GM12878 (cell line): ENCODE results near the gene HECTD2. TPM values are rescaled to one million over a fixed set of nuclear protein-coding genes. Genes with fewer than 3 reads are reported as not detected.

Source experiments
- ATAC-seq: fragments of 200-7000 bp; cut with Tn5 transposase; 3 replicates; pipeline ENCODE4 v1.9.1; 2020; ENCODE audit warnings: mild to moderate bottlenecking, moderate library complexity
- BruUV-seq: library from RNA; stranded (reverse); fragments of 400-500 nt; replicated peaks from 2 replicates; lab custom pipeline; 2021; lab: Mats Ljungman, UMichigan
- CTCF ChIA-PET: fragments of 300-600 bp; sonication (Branson Sonifier 250); formaldehyde crosslinking; extraction: SDS; loops from one replicate; lab custom pipeline; 2021; ENCODE audit warnings: inconsistent platforms; lab: Yijun Ruan, JAX
- POLR2A ChIA-PET: fragments of 350-600 bp; formaldehyde crosslinking; extraction: SDS; loops from one replicate; lab custom pipeline; 2021; ENCODE audit warnings: inconsistent platforms; lab: Charles Lee
- RAD21 ChIA-PET: fragments of 300-600 bp; sonication (Branson Sonifier 250); formaldehyde crosslinking; loops from one replicate; lab custom pipeline; 2023; ENCODE audit warnings: antibody characterized with exemption; ENCODE audit not compliant: unreplicated experiment; lab: Charles Lee
- SMC1A ChIA-PET: fragments of 300-600 bp; sonication (Branson Sonifier 250); formaldehyde crosslinking; loops from one replicate; lab custom pipeline; 2023; ENCODE audit not compliant: unreplicated experiment, uncharacterized antibody; lab: Charles Lee
- DNase-seq: peaks from one replicate; pipeline ENCODE4 v3.0.0-alpha.2; 2011; ENCODE audit warnings: low read depth, low spot score
- FAIRE-seq: peaks from 3 replicates; lab custom pipeline; 2011; peaks lifted over from hg19 to GRCh38; lab: Jason Lieb, UNC
- H2AFZ ChIP-seq: 2 replicates; pipeline ENCODE4 v1.6.0; 2011; ENCODE audit warnings: low read depth, low read length, control low read depth; ENCODE audit not compliant: control insufficient read depth
- H3K27ac ChIP-seq: 2 replicates; pipeline ENCODE4 v1.5.1; 2011; ENCODE audit warnings: control low read depth; ENCODE audit not compliant: control insufficient read depth, insufficient read depth
- H3K27me3 ChIP-seq, 2 experiments: replicated peaks in 1 of 2; 2 replicates each; pipeline versions ENCODE4 v1.6.0 to v1.6.1; 2011; ENCODE audit warnings: low read length in 1 of 2; ENCODE audit not compliant: control insufficient read depth in 2 of 2, insufficient read depth in 2 of 2
- H3K36me3 ChIP-seq, 2 experiments: 2 replicates each; pipeline ENCODE4 v1.5.1; 2011; ENCODE audit warnings: low read length in 1 of 2; ENCODE audit not compliant: control insufficient read depth in 2 of 2, insufficient read depth in 2 of 2
- H3K4me1 ChIP-seq: 2 replicates; pipeline ENCODE4 v1.6.1; 2011; ENCODE audit warnings: mild to moderate bottlenecking, low read length, moderate library complexity, mixed read lengths; ENCODE audit not compliant: control insufficient read depth, insufficient read depth
- H3K4me2 ChIP-seq: 2 replicates; pipeline ENCODE4 v1.6.0; 2011; ENCODE audit warnings: control low read depth; ENCODE audit not compliant: control insufficient read depth, insufficient read depth
- H3K4me3 ChIP-seq: fragments of 200-600 bp; sonication (generic); 2 replicates; pipeline ENCODE4 v1.5.1; 2016
- H3K79me2 ChIP-seq: 2 replicates; pipeline ENCODE4 v1.6.0; 2011; ENCODE audit warnings: low read length; ENCODE audit not compliant: control insufficient read depth, insufficient read depth
- H3K9ac ChIP-seq: 2 replicates; pipeline ENCODE4 v1.8.0; 2011; ENCODE audit warnings: low read length, control low read depth, mixed read lengths; ENCODE audit not compliant: control insufficient read depth, insufficient read depth
- H3K9me3 ChIP-seq: replicated peaks from 3 replicates; pipeline ENCODE4 v1.5.1; 2011; ENCODE audit warnings: mild to moderate bottlenecking, low read length; ENCODE audit not compliant: control insufficient read depth, insufficient read depth
- H4K20me1 ChIP-seq: 2 replicates; pipeline ENCODE4 v1.6.0; 2011; ENCODE audit not compliant: control insufficient read depth, insufficient read depth
- CBX5 ChIP-seq: sonication (generic); IDR thresholded peaks from 2 replicates; pipeline ENCODE4 v1.6.1; 2016; ENCODE audit warnings: low read depth, moderate library complexity, mild to moderate bottlenecking, inconsistent platforms
- CEBPB ChIP-seq, 2 experiments: fragments of 150-350 bp in 1 of 2; IDR thresholded peaks; 2 replicates each; pipeline ENCODE4 v1.6.1; 2012 to 2014; ENCODE audit warnings: low read depth in 2 of 2, low read length in 2 of 2, borderline replicate concordance in 1 of 2, inconsistent platforms in 1 of 2
- CTCF ChIP-seq, 3 experiments: IDR thresholded peaks in 2 of 3; conservative IDR thresholded peaks in 1 of 3; 2 replicates each; pipeline ENCODE4 v1.5.1; 2011; ENCODE audit warnings: low read depth in 3 of 3, low read length in 3 of 3, mild to moderate bottlenecking in 3 of 3, control low read depth in 2 of 3, moderate library complexity in 2 of 3, inconsistent platforms in 1 of 3, mixed read lengths in 1 of 3; ENCODE audit not compliant: control insufficient read depth in 2 of 3, insufficient read depth in 1 of 3; ENCODE audit errors: extremely low read depth in 1 of 3
- DPF2 ChIP-seq: fragments of 450-650 bp; IDR thresholded peaks from 2 replicates; pipeline ENCODE4 v1.6.1; 2017; ENCODE audit warnings: mild to moderate bottlenecking
- EZH2 ChIP-seq: IDR thresholded peaks from 2 replicates; pipeline ENCODE4 v1.6.1; 2012; ENCODE audit warnings: low read depth, mild to moderate bottlenecking, control low read depth, inconsistent platforms, low read length, borderline replicate concordance; ENCODE audit not compliant: control insufficient read depth
- MTA2 ChIP-seq: fragments of 450-650 bp; IDR thresholded peaks from 2 replicates; pipeline ENCODE4 v1.6.1; 2016; ENCODE audit warnings: low read depth, mild to moderate bottlenecking, moderate library complexity
- MTA3 ChIP-seq: IDR thresholded peaks from 2 replicates; pipeline ENCODE4 v1.6.1; 2012; ENCODE audit warnings: low read length, inconsistent platforms, borderline replicate concordance
- NBN ChIP-seq: fragments of 450-650 bp; IDR thresholded peaks from 2 replicates; pipeline ENCODE4 v1.6.1; 2016
- PML ChIP-seq: IDR thresholded peaks from 2 replicates; pipeline ENCODE4 v1.6.1; 2012; ENCODE audit warnings: low read length, inconsistent platforms
- POLR2AphosphoS2 ChIP-seq: IDR thresholded peaks from 2 replicates; pipeline ENCODE4 v1.6.1; 2011; ENCODE audit warnings: low read depth, mild to moderate bottlenecking, low read length, improper control_type of control experiment, moderate library complexity
- RUNX3 ChIP-seq: IDR thresholded peaks from 2 replicates; pipeline ENCODE4 v1.6.1; 2012; ENCODE audit warnings: low read length, inconsistent platforms
- ZBED1 ChIP-seq: IDR thresholded peaks from 2 replicates; pipeline ENCODE4 v1.6.1; 2016; ENCODE audit warnings: borderline replicate concordance
- ZBTB40 ChIP-seq: fragments of 450-650 bp; IDR thresholded peaks from 2 replicates; pipeline ENCODE4 v1.6.1; 2016; ENCODE audit warnings: mild to moderate bottlenecking, moderate library complexity, borderline replicate concordance
- WGBS: methylation state at CpG from one replicate; pipeline ENCODE4 v1.1.6; 2016; ENCODE audit warnings: low lambda C conversion rate; ENCODE audit not compliant: insufficient replicate concordance, insufficient coverage; ENCODE audit errors: missing lambda C conversion rate; 5-methylcytosine and 5-hydroxymethylcytosine counted together
- in situ Hi-C: fragments of 300-500 bp; cut with MboI; formaldehyde crosslinking; loops from 9 replicates; pipeline ENCODE4 v1.14.3; 2018; ENCODE audit warnings: mixed read lengths
- intact Hi-C: fragments of 100-400 bp; cut with micrococcal nuclease; formaldehyde crosslinking; loops from one replicate; pipeline ENCODE4 v1.14.2; 2022; ENCODE audit not compliant: unreplicated experiment
- polyA plus RNA-seq, 11 experiments: library from polyadenylated mRNA; depleted of rRNA in 4 of 11; unstranded in 6 of 11; stranded (reverse) in 5 of 11; fragments of >200 nt; fragmentation: Nextera tagmentation in 4 of 11; fragmentation: Illumina TruSeq in 1 of 11; extraction: Ambion mirVana in 4 of 11; extraction: Trizol in 1 of 11; gene quantifications; 1 replicate in 1 of 11; 2 replicates in 10 of 11; pipeline versions ENCODE4 v1.2.1 to v1.2.3, GENCODE V29; 2011 to 2016; ENCODE audit warnings: inconsistent platforms in 2 of 11, missing spikeins in 2 of 11, low read depth in 1 of 11
- total RNA-seq, 4 experiments: library from RNA; depleted of rRNA in 3 of 4; stranded (reverse); fragments of >200 nt in 3 of 4; fragmentation: Illumina TruSeq in 1 of 4; extraction: Trizol in 1 of 4; gene quantifications; 2 replicates each; pipeline versions ENCODE4 v1.2.1 to v1.2.3, GENCODE V29; 2013 to 2021
- TF ChIP-seq, protein P1 (sequence below): fragments of 450-650 bp; formaldehyde crosslinking; IDR thresholded peaks from 2 replicates; pipeline ENCODE4 v1.4.0; 2022; ENCODE audit warnings: mild to moderate bottlenecking, moderate library complexity

The HECTD2 gene
- total and polyA plus RNA-seq, 10 of the 15 experiments (the other 5 are each of a cell fraction or from before 2014, with no cell fraction given): 0.87 to 3.0 (median 1.7) TPM

DNA sequence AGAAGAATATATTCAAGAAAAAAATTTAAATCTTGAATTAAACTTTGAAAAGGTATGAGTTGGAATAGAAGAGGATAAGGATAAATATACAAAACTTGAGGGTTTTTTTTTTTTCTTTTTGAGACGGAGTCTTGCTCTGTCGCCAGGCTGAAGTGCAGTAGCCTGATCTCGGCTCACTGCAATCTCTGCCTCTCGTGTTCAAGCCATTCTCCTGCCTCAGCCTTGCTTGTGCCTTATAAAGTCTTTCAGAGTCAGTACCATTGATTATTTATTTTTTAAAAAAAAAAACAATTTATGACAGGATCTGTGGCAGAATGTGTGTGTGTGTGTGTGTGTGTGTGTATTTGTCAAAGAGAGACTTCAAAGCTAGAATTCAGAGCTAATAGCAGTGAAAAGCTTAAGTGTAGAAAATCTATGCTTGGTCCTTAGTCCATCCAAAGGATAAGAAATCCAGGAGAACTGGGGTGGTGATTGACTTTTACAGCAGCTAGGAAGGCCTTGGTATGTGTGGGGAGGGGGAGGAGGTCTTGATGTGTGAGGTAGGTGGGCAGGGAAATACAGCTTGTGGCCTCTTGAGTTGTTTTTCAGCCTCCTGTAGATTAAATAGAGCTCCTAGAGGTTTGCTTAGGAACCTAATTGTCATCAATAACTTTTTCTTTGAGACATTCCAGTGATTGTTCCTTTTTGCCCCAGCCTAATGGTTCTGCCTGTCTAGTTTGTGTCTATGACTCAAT lies 2.4 kb downstream of the HECTD2 start:
- ChIA-PET RAD21 (no interaction called here), POLR2A (no interaction called here), SMC1A (no interaction called here), CTCF (interaction anchor here (1.2 kb wide), 1 partner anchor 115 kb away, joined by 3 read pairs; no protein-coding TSS in a partner anchor)
- no peak for DNase-seq
- no TSS peak for BruUV-seq
- no peaks in the 10 kb centered on the region for H3K36me3 ChIP-seq
- H2AFZ ChIP-seq: no peak overlapping the region
- 74% methylated on average over 4 of the region's 4 CpGs for WGBS
- TF ChIP-seq DPF2: no peak
- TF ChIP-seq RUNX3: no peak
- no peak for TF ChIP-seq ZBED1
- no peak for TF ChIP-seq MTA2
- TF ChIP-seq PML: no peak
- no peak for TF ChIP-seq CEBPB (IDR thresholded peaks at IDR 0.05; ENCODE audit: borderline replicate concordance in 1 of 2, low read depth in 2 of 2, low read length in 2 of 2)
- TF ChIP-seq EZH2: no peak
- no peak for TF ChIP-seq NBN
- no peak for TF ChIP-seq MTA3
- no peak for TF ChIP-seq ZBTB40
- TF ChIP-seq CBX5: no peak
- no peak for TF ChIP-seq CTCF (IDR thresholded peaks at IDR 0.05 in 2 of 3, conservative IDR thresholded peaks at IDR 0.05 in 1 of 3; ENCODE audit: control insufficient read depth in 2 of 3, extremely low read depth in 1 of 3, insufficient read depth in 1 of 3, low read depth in 3 of 3, low read length in 3 of 3)
- TF ChIP-seq, protein P1, sequence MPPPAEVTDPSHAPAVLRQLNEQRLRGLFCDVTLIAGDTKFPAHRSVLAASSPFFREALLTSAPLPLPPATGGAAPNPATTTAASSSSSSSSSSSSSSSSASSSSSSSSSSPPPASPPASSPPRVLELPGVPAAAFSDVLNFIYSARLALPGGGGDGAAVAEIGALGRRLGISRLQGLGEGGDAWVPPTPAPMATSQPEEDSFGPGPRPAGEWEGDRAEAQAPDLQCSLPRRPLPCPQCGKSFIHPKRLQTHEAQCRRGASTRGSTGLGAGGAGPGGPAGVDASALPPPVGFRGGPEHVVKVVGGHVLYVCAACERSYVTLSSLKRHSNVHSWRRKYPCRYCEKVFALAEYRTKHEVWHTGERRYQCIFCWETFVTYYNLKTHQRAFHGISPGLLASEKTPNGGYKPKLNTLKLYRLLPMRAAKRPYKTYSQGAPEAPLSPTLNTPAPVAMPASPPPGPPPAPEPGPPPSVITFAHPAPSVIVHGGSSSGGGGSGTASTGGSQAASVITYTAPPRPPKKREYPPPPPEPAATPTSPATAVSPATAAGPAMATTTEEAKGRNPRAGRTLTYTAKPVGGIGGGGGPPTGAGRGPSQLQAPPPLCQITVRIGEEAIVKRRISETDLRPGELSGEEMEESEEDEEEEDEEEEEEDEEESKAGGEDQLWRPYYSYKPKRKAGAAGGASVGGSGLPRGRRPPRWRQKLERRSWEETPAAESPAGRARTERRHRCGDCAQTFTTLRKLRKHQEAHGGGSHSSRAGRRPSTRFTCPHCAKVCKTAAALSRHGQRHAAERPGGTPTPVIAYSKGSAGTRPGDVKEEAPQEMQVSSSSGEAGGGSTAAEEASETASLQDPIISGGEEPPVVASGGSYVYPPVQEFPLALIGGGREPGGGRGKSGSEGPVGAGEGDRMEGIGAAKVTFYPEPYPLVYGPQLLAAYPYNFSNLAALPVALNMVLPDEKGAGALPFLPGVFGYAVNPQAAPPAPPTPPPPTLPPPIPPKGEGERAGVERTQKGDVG (CRISPR knock-in tag): no peak
- TF ChIP-seq POLR2AphosphoS2: no peak
- no peaks in the 10 kb centered on the region for H3K4me1 ChIP-seq
- H3K9me3 ChIP-seq: no peaks in the 10 kb centered on the region
- H3K4me2 ChIP-seq: no peak overlapping the region
- in situ Hi-C loops: no loop called here
- H4K20me1 ChIP-seq: no peaks in the 10 kb centered on the region
- no peaks in the 10 kb centered on the region for H3K79me2 ChIP-seq
- no peak for ATAC-seq
- H3K27ac ChIP-seq: no peak overlapping the region
- H3K9ac ChIP-seq: no peak overlapping the region
- H3K4me3 ChIP-seq: no peak overlapping the region
- no peak for FAIRE-seq
- H3K27me3 ChIP-seq: no peaks in the 10 kb centered on the region
- intact Hi-C loops: loop anchor here (10.0 kb wide), 1 partner anchor 408 kb away; no protein-coding TSS in a partner anchor
